GM23338 (cell line): ENCODE results near the gene ATF7IP. TPM values are rescaled to one million over a fixed set of nuclear protein-coding genes. Genes with fewer than 3 reads are reported as not detected.

ENCODE experiments used
- ATAC-seq: fragments of 200-7000 bp; cut with Tn5 transposase; 3 replicates; pipeline ENCODE4 v1.9.1; 2020
- DNase-seq: peaks from one replicate; pipeline ENCODE4 v3.0.0-alpha.2; 2015; ENCODE audit warnings: low spot score
- H2AFZ ChIP-seq: fragments of 200-600 bp; sonication (generic); 2 replicates; pipeline ENCODE4 v1.8.0; 2016; ENCODE audit warnings: antibody characterized with exemption, mild to moderate bottlenecking, moderate library complexity
- H3F3A ChIP-seq: fragments of 200-600 bp; sonication (generic); replicated peaks from 2 replicates; pipeline ENCODE4 v1.8.0; 2017; ENCODE audit warnings: antibody characterized with exemption, mixed run types, low read depth
- H3K27ac ChIP-seq: fragments of 200-600 bp; sonication (generic); 2 replicates; pipeline ENCODE4 v1.6.1; 2016; ENCODE audit warnings: low read depth
- H3K27me3 ChIP-seq: fragments of 200-600 bp; sonication (generic); 2 replicates; pipeline ENCODE4 v1.8.0; 2016; ENCODE audit warnings: mild to moderate bottlenecking, mixed run types, moderate library complexity; ENCODE audit not compliant: insufficient read depth
- H3K36me3 ChIP-seq: fragments of 200-600 bp; sonication (generic); 2 replicates; pipeline ENCODE4 v1.8.0; 2016; ENCODE audit warnings: mild to moderate bottlenecking; ENCODE audit not compliant: insufficient read depth
- H3K4me1 ChIP-seq: fragments of 200-600 bp; sonication (generic); 2 replicates; pipeline ENCODE4 v1.8.0; 2016; ENCODE audit warnings: mild to moderate bottlenecking, moderate library complexity; ENCODE audit not compliant: insufficient read depth
- H3K4me2 ChIP-seq: fragments of 200-600 bp; sonication (generic); 2 replicates; pipeline ENCODE4 v1.7.1; 2017; ENCODE audit warnings: mixed run types
- H3K4me3 ChIP-seq: fragments of 200-600 bp; sonication (generic); 2 replicates; pipeline ENCODE4 v1.6.1; 2016; ENCODE audit warnings: mixed run types
- H3K79me2 ChIP-seq: fragments of 200-600 bp; sonication (generic); replicated peaks from 2 replicates; pipeline ENCODE4 v1.8.0; 2017; ENCODE audit warnings: mild to moderate bottlenecking; ENCODE audit not compliant: insufficient read depth
- H3K9me2 ChIP-seq: fragments of 200-600 bp; sonication (generic); 2 replicates; pipeline ENCODE4 v1.8.0; 2017; ENCODE audit not compliant: insufficient read depth
- H4K20me1 ChIP-seq: fragments of 200-600 bp; sonication (generic); replicated peaks from 2 replicates; pipeline ENCODE4 v1.8.0; 2017; ENCODE audit warnings: mild to moderate bottlenecking; ENCODE audit not compliant: insufficient read depth
- H3K27ac Mint-ChIP-seq: 2 replicates; pipeline ENCODE4 v1.8.0; 2020; ENCODE audit warnings: inconsistent platforms, mild to moderate bottlenecking, moderate library complexity, mixed read lengths
- H3K27me3 Mint-ChIP-seq: 3 replicates; pipeline ENCODE4 v1.8.0; 2022; ENCODE audit warnings: low read depth, mild to moderate bottlenecking, moderate library complexity, mixed read lengths, inconsistent platforms; ENCODE audit not compliant: insufficient read depth, poor library complexity
- H3K36me3 Mint-ChIP-seq: 3 replicates; pipeline ENCODE4 v1.8.0; 2021; ENCODE audit warnings: low read depth, mild to moderate bottlenecking, inconsistent platforms, moderate library complexity, mixed read lengths
- H3K4me1 Mint-ChIP-seq: 3 replicates; pipeline ENCODE4 v1.8.0; 2020; ENCODE audit warnings: mild to moderate bottlenecking, inconsistent platforms, mixed read lengths
- H3K4me3 Mint-ChIP-seq: 3 replicates; pipeline ENCODE4 v1.8.0; 2021; ENCODE audit warnings: moderate library complexity, mild to moderate bottlenecking, inconsistent platforms, mixed read lengths
- H3K9me3 Mint-ChIP-seq: 3 replicates; pipeline ENCODE4 v1.8.0; 2020; ENCODE audit warnings: moderate library complexity, mild to moderate bottlenecking, inconsistent platforms, mixed read lengths
- CREB1 ChIP-seq: fragments of 250-450 bp; sonication (Bioruptor Pico); IDR thresholded peaks from 2 replicates; pipeline ENCODE4 v1.5.0; 2020; ENCODE audit warnings: low read depth, mild to moderate bottlenecking, moderate library complexity
- CTCF ChIP-seq, 2 experiments: fragments of 200-600 bp in 1 of 2; sonication (generic) in 1 of 2; conservative IDR thresholded peaks; 2 replicates each; pipeline versions ENCODE4 v1.5.1 to v1.6.1; 2016 to 2017; ENCODE audit warnings: antibody characterized with exemption in 2 of 2, low read depth in 2 of 2, mild to moderate bottlenecking in 2 of 2, moderate library complexity in 1 of 2
- ETS1 ChIP-seq: IDR thresholded peaks from 2 replicates; pipeline ENCODE4 v1.6.1; 2016; ENCODE audit warnings: antibody characterized with exemption
- EZH2 ChIP-seq: fragments of 200-600 bp; sonication (generic); IDR thresholded peaks from one replicate; pipeline ENCODE4 v1.8.0; 2017; ENCODE audit warnings: antibody characterized with exemption, mild to moderate bottlenecking, low read depth; ENCODE audit not compliant: unreplicated experiment
- EZH2phosphoT487 ChIP-seq: fragments of 200-600 bp; sonication (generic); IDR thresholded peaks from one replicate; pipeline ENCODE4 v1.8.1; 2018; ENCODE audit warnings: antibody characterized with exemption; ENCODE audit not compliant: unreplicated experiment
- JUNB ChIP-seq: IDR thresholded peaks from one replicate; pipeline ENCODE4 v1.6.1; 2016; ENCODE audit warnings: antibody characterized with exemption; ENCODE audit not compliant: unreplicated experiment
- NANOG ChIP-seq: IDR thresholded peaks from 2 replicates; pipeline ENCODE4 v1.6.1; 2016; ENCODE audit warnings: antibody characterized with exemption, borderline replicate concordance
- POLR2AphosphoS5 ChIP-seq: IDR thresholded peaks from 2 replicates; pipeline ENCODE4 v1.6.1; 2016; ENCODE audit warnings: antibody characterized with exemption, low read depth
- REST ChIP-seq: IDR thresholded peaks from one replicate; pipeline ENCODE4 v1.6.1; 2018; ENCODE audit warnings: antibody characterized with exemption; ENCODE audit not compliant: unreplicated experiment
- STAT1 ChIP-seq: IDR thresholded peaks from one replicate; pipeline ENCODE4 v1.6.1; 2016; ENCODE audit warnings: antibody characterized with exemption; ENCODE audit not compliant: unreplicated experiment
- ZNF114 ChIP-seq: fragments of 250-450 bp; sonication (Bioruptor Pico); IDR thresholded peaks from 2 replicates; pipeline ENCODE4 v1.5.0; 2020; ENCODE audit warnings: mild to moderate bottlenecking, moderate library complexity
- ZNF331 ChIP-seq: fragments of 250-450 bp; sonication (Bioruptor Pico); IDR thresholded peaks from 2 replicates; pipeline ENCODE4 v1.5.0; 2020; ENCODE audit warnings: low read depth, mild to moderate bottlenecking, moderate library complexity
- polyA plus RNA-seq: library from polyadenylated mRNA; unstranded; fragments of >200 nt; fragmentation: Nextera tagmentation; extraction: Ambion mirVana; gene quantifications from 2 replicates; pipeline ENCODE4 v1.2.1, GENCODE V29; 2016
- total RNA-seq: library from RNA; depleted of rRNA; stranded (reverse); fragments of >200 nt; shearing (Covaris generic); gene quantifications from 2 replicates; pipeline ENCODE4 v1.2.3, GENCODE V29; 2014
- TF ChIP-seq, protein P1 (sequence below): fragments of 250-450 bp; sonication (Bioruptor Pico); IDR thresholded peaks from 2 replicates; pipeline ENCODE4 v1.5.0; 2020; ENCODE audit warnings: mild to moderate bottlenecking, moderate library complexity

ATF7IP gene
- total and polyA plus RNA-seq, 2 experiments from 2014 or later, result 76.4 to 118 TPM

DNA sequence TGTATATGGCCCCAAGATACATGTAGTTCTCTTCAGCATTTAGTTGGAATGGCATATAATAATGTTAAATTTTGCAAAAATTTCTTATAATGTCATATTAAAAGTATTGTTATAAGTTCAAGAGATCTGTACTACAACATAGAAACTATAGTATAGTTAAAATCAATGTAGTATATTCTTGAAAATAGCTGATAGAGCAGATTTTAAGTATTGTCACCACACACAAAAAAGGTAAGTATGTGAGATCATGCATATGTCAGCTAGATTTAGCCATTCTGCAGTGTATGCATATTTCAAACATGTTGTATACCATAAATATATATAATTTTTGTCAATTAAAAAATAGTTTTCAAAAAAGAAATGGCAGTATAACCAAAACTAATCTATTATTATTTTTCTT, 115.7 kb downstream of the ATF7IP start:
- no peaks in the 10 kb centered on the region for H3K79me2 ChIP-seq
- Mint-ChIP-seq H3K36me3 (peaks cover 77% of the 10 kb centered on the region), H3K4me1 (no peaks in the 10 kb centered on the region), H3K4me3 (no peak overlapping the region), H3K27me3 (peaks cover 3% of the 10 kb centered on the region), H3K27ac (no peak overlapping the region), H3K9me3 (no peaks in the 10 kb centered on the region; the same call in 2 of the 3 replicates)
- H3K36me3 ChIP-seq, result peaks cover 52% of the 10 kb centered on the region
- H3K4me1 ChIP-seq, result no peaks in the 10 kb centered on the region
- TF ChIP-seq CREB1 (no peak), ZNF331 (CRISPR knock-in tag) (no peak), POLR2AphosphoS5 (no peak), STAT1 (no peak), ETS1 (no peak), REST (no peak), NANOG (no peak), EZH2 (no peak), EZH2phosphoT487 (no peak), CTCF (conservative IDR thresholded peaks at IDR 0.05; ENCODE audit: low read depth in 2 of 2) (no peak), ZNF114 (CRISPR knock-in tag) (no peak), JUNB (no peak)
- TF ChIP-seq, protein P1, sequence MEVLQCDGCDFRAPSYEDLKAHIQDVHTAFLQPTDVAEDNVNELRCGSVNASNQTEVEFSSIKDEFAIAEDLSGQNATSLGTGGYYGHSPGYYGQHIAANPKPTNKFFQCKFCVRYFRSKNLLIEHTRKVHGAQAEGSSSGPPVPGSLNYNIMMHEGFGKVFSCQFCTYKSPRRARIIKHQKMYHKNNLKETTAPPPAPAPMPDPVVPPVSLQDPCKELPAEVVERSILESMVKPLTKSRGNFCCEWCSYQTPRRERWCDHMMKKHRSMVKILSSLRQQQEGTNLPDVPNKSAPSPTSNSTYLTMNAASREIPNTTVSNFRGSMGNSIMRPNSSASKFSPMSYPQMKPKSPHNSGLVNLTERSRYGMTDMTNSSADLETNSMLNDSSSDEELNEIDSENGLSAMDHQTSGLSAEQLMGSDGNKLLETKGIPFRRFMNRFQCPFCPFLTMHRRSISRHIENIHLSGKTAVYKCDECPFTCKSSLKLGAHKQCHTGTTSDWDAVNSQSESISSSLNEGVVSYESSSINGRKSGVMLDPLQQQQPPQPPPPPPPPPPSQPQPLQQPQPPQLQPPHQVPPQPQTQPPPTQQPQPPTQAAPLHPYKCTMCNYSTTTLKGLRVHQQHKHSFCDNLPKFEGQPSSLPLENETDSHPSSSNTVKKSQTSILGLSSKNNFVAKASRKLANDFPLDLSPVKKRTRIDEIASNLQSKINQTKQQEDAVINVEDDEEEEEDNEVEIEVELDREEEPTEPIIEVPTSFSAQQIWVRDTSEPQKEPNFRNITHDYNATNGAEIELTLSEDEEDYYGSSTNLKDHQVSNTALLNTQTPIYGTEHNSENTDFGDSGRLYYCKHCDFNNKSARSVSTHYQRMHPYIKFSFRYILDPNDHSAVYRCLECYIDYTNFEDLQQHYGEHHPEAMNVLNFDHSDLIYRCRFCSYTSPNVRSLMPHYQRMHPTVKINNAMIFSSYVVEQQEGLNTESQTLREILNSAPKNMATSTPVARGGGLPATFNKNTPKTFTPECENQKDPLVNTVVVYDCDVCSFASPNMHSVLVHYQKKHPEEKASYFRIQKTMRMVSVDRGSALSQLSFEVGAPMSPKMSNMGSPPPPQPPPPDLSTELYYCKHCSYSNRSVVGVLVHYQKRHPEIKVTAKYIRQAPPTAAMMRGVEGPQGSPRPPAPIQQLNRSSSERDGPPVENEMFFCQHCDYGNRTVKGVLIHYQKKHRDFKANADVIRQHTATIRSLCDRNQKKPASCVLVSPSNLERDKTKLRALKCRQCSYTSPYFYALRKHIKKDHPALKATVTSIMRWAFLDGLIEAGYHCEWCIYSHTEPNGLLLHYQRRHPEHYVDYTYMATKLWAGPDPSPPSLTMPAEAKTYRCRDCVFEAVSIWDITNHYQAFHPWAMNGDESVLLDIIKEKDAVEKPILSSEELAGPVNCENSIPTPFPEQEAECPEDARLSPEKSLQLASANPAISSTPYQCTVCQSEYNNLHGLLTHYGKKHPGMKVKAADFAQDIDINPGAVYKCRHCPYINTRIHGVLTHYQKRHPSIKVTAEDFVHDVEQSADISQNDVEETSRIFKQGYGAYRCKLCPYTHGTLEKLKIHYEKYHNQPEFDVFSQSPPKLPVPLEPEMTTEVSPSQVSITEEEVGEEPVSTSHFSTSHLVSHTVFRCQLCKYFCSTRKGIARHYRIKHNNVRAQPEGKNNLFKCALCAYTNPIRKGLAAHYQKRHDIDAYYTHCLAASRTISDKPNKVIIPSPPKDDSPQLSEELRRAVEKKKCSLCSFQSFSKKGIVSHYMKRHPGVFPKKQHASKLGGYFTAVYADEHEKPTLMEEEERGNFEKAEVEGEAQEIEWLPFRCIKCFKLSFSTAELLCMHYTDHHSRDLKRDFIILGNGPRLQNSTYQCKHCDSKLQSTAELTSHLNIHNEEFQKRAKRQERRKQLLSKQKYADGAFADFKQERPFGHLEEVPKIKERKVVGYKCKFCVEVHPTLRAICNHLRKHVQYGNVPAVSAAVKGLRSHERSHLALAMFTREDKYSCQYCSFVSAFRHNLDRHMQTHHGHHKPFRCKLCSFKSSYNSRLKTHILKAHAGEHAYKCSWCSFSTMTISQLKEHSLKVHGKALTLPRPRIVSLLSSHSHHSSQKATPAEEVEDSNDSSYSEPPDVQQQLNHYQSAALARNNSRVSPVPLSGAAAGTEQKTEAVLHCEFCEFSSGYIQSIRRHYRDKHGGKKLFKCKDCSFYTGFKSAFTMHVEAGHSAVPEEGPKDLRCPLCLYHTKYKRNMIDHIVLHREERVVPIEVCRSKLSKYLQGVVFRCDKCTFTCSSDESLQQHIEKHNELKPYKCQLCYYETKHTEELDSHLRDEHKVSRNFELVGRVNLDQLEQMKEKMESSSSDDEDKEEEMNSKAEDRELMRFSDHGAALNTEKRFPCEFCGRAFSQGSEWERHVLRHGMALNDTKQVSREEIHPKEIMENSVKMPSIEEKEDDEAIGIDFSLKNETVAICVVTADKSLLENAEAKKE (CRISPR knock-in tag), result no peak
- H4K20me1 ChIP-seq, result no peaks in the 10 kb centered on the region; the same call in 1 of the 2 replicates
- H3K27ac ChIP-seq, result no peak overlapping the region
- no peak overlapping the region for H3K4me2 ChIP-seq
- H3K4me3 ChIP-seq, result no peak overlapping the region
- no peaks in the 10 kb centered on the region for H3F3A ChIP-seq
- ATAC-seq, result no peak
- no peaks in the 10 kb centered on the region for H3K27me3 ChIP-seq
- H3K9me2 ChIP-seq, result 0 out of 2 replicates have a peak, but pooled peaks cover 4% of the 10 kb centered on the region
- H2AFZ ChIP-seq, result no peak overlapping the region
- DNase-seq, result no peak
